ENCODE data around the gene CXCR1.
"Not testable (repeated sequence)": the region's sequence is repeated elsewhere in the genome, so short reads cannot be mapped to it uniquely, and the experiment has no call there.

The CXCR1 gene

DNA sequence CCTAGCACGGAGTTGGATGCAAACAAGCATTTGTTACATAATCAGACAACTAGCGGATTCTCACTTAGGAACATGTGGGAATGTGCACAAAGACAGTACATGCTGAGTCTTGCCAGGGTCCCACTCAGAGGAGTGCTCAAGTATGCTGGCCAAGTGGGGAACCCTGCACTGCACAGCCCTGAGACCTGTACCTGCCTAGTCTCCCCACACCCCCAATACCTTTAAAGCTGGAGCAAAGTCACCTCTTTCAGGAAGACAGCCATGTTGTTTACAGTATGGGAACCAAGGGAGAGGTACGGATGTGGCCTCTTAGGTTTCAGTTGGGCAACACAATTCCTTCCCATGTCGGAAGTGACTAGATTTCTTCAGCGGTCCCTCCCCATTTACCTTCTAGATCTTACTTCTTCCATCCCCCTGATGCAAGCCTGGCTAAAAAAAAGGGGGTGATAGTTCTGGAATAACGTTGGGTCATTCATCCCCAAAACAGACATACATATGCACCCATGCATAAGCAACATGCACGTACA lies 10.7 kb downstream of the CXCR1 start:
- no peak for DNase-seq

DNA sequence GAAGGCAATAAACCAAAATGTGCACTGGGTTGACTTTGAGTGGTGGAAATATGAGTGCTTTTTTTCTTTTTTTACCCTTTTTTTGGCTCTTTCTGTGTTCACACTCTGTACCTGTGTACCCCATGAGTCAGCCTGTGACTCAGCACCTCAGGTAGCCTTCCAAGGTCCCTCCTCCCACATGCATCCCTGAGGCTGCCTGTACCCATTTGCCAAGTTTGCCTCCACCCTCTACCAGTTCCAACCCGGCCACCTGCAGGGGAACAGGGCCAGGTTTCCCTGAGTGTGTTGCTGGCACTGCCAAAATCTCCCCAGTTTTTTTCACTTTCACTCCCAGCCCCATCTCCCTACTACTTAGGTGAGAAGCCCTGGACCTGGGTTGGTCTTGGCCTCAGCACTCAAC lies 14.0 kb downstream of the CXCR1 start:
- no peak for DNase-seq

DNA sequence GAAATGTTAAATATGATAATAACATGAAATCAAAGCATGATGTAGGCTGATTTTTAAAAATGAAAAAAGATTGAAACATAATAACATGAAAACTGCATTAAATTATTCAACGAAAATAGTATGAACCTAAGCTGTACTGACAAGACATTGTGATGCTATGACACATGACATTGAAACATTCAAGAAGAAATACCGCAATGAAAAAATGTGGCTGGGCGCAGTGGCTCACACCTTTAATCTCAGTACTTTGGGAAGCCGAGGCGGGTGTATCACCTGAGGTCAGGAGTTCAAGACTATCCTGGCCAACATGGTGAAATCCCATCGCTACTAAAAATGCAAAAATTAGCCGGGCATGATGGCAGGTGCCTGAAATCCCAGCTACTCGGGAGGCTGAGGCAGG lies 14.6 kb downstream of the CXCR1 start:
- DNase-seq, result no peak

DNA sequence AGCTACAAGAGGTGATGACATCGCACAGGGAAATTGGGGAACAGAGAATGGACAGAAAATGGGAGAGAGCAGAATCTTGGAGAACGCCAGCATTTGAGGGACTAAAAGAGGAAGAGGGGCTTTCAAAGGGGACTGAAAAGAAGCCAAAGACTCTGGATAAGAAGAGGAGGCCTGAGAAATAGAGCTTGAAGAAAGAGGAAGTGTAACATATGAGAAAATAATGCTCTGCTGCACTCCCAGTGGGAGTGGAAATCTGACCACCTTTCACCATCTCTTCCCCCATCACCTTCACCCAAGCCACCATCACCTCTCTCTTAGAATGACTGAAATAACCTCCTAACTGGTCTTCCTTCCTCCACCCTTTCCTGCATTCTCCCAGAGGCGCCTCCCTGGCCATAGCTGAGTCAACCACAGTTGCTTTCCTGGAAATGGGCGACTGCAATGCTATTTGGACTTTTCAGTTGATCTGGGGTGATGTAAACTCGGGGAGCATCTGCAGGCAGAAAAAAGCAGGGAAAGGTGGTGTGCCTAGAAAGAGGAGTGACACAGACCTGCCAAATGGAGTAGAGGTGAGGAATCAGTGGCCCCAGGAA lies 16.8 kb downstream of the CXCR1 start:
- peak; percentile 44 for DNase-seq

- no peak for DNase-seq
Measured at GRCh38 chr2:218149098-218149497, 17.7 kb downstream of the CXCR1 start.

DNA sequence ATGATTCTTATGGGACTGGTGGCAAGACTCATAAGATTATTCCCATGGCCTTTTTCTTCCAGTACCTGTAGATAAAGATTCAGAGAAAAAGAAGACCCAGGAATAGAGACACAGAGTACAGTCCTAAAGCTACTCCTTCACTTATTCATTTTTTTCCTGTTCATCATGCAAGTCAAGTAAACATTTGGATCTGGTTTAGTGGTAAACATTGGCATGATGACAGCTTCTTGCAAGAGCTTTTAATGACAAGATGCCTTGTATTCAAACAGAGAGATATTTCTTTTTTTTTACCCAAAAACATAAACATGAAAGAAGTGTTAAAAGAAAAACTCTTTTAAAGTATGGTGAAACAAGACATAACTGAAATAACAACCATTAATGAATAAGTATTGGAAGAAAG lies 20.7 kb downstream of the CXCR1 start:
- DNase-seq, result no peak

DNA sequence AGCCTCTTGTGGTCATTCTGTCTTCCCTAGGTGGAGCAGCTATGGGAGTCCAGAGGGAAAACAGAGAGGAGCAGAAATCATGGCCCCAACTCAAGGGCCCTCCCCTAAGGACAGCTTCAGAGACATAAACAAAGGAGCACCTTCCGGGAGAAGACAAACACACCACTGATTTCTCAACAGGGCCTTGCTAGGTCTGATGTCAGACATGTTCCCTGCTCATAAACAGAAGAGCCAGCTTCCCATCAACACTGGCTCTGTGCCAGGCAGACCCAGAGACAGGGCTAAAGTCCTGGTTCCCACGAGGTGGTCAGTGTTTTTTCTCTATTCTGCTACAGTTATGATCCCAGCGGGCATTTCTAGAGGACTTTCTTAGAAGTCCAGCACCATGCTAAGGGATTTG lies 21.6 kb downstream of the CXCR1 start:
- no peak for DNase-seq

DNA sequence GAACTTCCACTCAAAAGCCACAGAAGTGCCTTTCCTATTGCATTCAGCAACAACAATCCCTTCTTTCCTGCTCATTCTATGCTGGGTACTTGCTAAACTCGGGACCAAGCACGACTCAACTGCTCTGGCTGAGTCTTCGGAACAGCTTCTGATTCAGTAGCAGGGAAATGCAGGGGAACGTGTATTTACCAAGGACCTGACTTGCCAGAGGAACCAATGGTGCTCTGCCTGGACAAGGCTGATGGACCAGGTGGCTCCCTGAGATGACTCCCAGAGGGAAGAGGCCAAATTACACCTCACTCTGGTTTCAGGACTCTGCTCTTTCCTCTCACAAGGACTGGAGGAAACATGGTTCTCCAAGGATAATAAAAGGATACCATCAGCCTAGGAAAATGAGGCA lies 28.7 kb downstream of the CXCR1 start:
- no peak for DNase-seq

DNA sequence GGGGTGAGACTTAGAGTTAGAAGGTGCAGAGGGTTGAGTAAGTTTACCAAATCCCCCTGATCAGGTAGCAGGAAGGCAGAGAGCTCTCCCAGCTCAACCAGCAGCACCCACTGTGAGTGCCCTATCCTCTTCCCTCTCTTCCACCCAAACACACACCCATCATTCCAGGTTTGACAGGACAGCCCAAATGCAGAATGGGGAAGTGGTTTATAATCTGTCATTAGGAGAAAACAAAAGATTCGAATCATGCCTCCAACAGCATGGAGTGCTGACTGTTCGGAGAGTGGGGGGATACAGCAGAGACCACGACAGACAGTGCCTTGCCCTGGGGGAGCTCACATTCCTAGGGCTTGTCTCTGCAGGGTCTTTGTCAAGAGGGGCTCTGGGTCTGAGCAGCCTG lies 29.2 kb downstream of the CXCR1 start:
- no peak for DNase-seq

GRCh38 chr2:218130822-218131221 lies 35.9 kb downstream of the CXCR1 start:
- no peak for DNase-seq

DNA sequence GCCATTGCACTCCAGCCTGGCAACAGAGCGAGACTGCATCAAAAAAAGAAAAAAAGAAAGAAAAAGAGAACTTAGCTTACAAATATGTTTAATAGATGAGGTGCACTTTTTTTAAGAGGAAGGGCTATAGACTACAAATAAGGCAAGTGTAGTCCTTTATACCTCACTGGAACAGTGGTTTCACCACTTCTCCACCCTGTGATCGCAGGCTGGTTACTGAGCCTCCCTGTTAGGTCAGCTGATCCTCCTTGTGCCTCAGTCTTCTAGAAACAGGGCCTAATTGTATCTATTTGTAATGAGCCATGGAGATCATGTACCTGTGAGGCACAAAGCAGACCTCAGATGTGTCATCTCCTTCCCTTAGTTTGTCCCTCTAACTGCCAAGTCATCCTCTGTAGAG lies 36.4 kb downstream of the CXCR1 start:
- no peak for DNase-seq

DNA sequence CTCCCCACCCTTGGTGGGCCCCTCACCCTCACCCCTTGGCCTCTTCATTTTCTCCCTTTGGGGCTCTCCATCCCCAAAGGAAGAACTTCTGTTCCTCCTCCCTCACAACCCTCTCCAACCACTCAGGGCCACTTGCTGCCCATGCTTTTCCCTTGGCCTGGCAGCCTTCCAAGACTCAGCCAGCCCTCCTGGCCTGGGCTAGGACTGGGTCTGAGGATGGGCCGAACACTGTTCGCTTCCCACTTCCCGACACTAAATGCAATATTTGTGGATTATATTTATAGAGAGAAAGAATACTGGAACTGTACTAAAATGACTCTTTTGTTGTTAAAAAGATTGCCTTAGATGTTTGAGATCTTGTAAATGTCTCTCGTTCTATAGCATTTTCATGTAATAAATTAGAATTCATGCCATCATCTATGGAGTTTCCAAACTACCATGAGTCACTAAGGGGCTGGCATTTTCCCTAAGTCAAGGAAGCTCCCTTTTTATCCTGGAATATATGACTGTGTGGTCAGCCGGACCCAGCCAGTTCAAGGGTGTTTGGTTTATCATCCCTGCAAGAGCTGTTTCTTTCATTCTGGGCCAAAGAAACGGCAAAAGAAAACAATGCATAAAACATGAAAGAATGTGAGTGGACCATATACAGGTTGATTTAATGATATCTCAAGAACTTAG lies 37.2 kb downstream of the CXCR1 start:
- no peak for DNase-seq

- no peak for DNase-seq
Measured at GRCh38 chr2:218128781-218129457, 37.8 kb downstream of the CXCR1 start.

GRCh38 chr2:218127929-218128455 lies 38.8 kb downstream of the CXCR1 start:
- DNase-seq, result no peak

- DNase-seq, result peak; percentile 38
Measured at GRCh38 chr2:218125626-218126080, 41.1 kb downstream of the CXCR1 start, which contains the start of gene CXCR2. CXCR2 (plus strand) TSS chr2:218126028; CDS start chr2:218134802, 8,774 bp downstream.

DNA sequence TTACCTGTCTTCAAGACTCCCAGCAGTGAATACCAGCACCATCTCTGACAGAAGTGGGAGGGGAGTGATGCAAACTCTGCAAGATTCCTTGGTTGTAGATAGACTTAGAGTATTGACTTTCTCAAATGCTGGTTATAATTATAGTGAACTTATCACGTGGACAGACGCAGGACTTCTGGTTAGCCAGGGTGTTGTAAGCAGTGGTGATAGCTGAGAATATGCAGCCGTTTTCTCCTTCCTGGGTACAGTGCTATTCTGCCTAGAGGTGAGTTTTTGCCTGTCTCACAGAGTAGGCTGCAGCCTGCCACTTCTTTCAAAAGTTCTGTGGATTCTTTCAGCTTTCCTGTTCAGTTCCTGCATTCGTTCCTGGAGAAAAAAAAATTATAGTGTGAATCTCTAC lies 41.7 kb downstream of the CXCR1 start:
- peak; percentile 13 for DNase-seq

- DNase-seq, result no peak
Measured at GRCh38 chr2:218123986-218124385, 42.8 kb downstream of the CXCR1 start.

- not testable (repeated sequence) for DNase-seq
Measured at GRCh38 chr2:218122286-218122685, 44.5 kb downstream of the CXCR1 start.

- not testable (repeated sequence) for DNase-seq
Measured at GRCh38 chr2:218121789-218122188, 45.0 kb downstream of the CXCR1 start.

Measured in SIG-M5 (cell line).